T-helper 1 cell treated with Interleukin-12 subunit alpha and Interleukin-12 subunit beta and Interleukin-4 antibody, amounts not matched to agents 30 μg/mL and 1 μg/mL, for 36 hours (primary cell): Measurements from ENCODE around the gene SCFD2.

ENCODE experiments used
- H3K27ac Mint-ChIP-seq: one replicate; pipeline ENCODE4 v1.8.0; 2021; ENCODE audit warnings: mild to moderate bottlenecking, mixed read lengths
- H3K27me3 Mint-ChIP-seq: one replicate; pipeline ENCODE4 v1.8.0; 2021; ENCODE audit warnings: low read depth, mixed read lengths
- H3K36me3 Mint-ChIP-seq: one replicate; pipeline ENCODE4 v1.8.0; 2021; ENCODE audit warnings: low read depth, mixed read lengths
- H3K4me1 Mint-ChIP-seq: one replicate; pipeline ENCODE4 v1.8.0; 2021; ENCODE audit warnings: low read depth, mixed read lengths
- H3K4me3 Mint-ChIP-seq: one replicate; pipeline ENCODE4 v1.8.0; 2021; ENCODE audit warnings: mild to moderate bottlenecking, moderate library complexity, mixed read lengths
- H3K9me3 Mint-ChIP-seq: one replicate; pipeline ENCODE4 v1.8.0; 2021; ENCODE audit warnings: mixed read lengths

Gene SCFD2

DNA sequence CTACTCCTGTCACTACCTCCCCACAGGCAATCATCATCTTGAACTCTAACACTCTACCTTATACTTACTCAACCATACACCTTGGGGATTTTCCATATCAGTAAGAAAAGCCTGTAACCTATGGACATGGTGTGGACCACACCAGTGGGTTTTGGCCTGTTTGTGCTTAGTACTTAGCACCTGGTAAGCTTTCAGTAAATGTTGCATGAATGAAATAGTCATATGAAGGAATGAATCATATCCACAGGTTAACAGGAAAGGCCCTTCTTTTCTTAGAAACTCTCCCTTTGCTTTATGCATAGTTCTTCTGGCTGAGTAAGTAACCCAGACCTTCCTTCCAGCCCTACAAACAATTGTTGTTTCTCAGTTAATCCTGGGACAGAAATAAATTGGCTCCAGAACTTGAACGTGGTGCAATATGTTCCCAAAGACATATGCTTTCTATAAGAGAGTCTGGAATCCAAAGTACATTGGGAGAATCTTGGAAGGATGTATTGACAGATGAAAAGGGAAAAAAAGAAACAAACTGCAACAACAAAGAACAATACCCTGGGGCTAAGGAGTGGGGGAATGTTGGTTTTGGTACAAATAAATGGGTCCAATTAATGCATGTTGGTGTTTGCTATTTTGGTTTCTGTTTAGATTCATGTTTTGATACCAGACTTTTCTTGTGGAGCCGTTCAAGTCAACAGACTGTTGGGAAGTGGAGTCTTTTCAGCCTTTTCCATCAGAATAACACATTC lies 475.9 kb downstream of the SCFD2 start:
- peaks cover 7% of the 10 kb centered on the region for H3K9me3 Mint-ChIP-seq
- no peaks in the 10 kb centered on the region for H3K27me3 Mint-ChIP-seq
- peaks cover 17% of the 10 kb centered on the region for H3K4me1 Mint-ChIP-seq
- peak overlapping the region; percentile 6 for H3K4me3 Mint-ChIP-seq
- H3K27ac Mint-ChIP-seq: peak overlapping the region; percentile 56
- H3K36me3 Mint-ChIP-seq: peaks cover 6% of the 10 kb centered on the region

DNA sequence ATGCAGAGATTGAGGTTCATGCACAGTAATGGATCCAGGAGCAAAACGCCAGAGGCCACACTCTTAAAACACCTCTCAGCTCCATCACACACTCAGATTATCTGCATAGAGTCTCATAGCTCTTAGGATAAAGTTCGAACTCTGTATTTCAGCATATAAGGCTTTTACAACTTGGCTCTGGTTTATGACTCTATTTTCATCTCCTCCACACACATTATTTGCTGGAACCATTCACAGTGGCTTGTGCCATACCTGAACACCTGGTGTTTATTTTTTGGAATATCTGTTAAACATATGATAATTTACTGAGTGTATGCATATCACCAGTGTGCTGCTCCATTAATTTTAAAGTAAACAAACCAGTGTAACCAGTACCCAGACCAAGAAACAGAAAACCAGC lies 476.5 kb downstream of the SCFD2 start:
- Mint-ChIP-seq H3K9me3 (peaks cover 7% of the 10 kb centered on the region), H3K4me1 (peaks cover 17% of the 10 kb centered on the region), H3K27ac (no peak overlapping the region), H3K27me3 (no peaks in the 10 kb centered on the region), H3K4me3 (no peak overlapping the region), H3K36me3 (peaks cover 6% of the 10 kb centered on the region)

DNA sequence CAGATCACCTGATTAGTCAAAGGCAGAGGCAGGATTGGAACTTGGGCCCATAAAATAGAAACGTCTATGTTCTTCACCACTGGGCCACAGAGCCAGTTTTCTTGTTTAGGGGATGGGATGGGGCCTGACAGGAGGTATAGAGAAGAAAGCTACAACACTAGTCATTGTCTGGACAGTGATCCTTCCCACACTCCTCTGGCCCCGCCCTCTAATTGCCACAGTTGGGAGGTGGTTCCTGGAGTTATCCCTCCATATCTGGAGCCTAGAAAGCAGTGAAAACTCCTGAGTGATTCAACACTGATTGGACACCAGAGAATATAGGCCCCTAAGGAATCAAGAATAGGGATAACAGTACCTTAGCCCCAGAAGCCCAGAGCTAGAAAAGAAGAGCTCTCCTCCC lies 480.9 kb downstream of the SCFD2 start:
- no peak overlapping the region for H3K27ac Mint-ChIP-seq
- peaks cover 7% of the 10 kb centered on the region for H3K9me3 Mint-ChIP-seq
- H3K36me3 Mint-ChIP-seq: peaks cover 9% of the 10 kb centered on the region
- no peak overlapping the region for H3K4me3 Mint-ChIP-seq
- no peaks in the 10 kb centered on the region for H3K27me3 Mint-ChIP-seq
- H3K4me1 Mint-ChIP-seq: peaks cover 13% of the 10 kb centered on the region

DNA sequence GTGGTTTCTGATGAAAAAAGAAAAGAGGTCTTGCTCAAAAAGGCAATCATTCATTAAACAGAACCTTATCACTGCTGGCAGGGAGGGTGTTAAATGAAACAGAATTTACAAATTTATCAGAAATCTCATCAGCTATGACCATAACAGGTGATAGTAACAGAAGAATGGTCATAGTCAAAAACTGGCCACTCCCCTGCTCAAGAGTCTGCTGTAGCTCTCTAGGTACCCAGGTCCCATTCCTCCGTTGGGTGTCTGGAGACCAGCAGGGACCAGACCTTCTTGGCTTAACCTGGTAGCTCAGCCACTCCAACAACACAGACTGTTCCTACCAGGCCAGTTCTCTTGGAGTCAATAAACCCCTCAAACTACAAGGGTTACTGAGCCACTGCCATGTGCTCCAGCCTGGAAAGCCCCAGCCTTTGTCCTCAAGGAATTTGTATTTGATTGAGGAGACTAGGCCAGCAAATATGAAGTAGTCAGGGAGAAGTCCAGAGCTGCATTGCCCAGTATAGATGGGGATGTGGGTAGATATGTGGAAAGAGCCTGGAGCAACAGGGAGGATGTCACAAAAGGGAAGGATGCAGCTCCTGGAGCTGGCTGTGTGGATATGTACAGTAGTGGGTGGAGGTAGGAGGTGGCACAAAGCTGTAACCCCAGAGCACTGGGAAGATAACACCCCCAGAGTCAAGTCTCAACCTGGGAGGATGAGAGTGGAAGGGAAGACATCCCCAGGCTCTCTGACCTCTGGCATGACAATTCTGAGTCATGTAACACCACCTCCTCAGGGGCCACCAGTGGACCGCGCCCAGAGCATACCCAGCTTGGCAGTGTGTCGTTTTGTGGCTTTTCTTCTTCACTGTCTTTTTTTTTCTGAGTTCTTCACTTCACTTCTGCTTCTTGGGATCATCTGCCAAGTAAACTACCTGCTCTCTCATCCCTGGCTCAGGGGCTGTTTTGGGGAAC lies 481.9 kb downstream of the SCFD2 start:
- H3K4me3 Mint-ChIP-seq: no peak overlapping the region
- peaks cover 9% of the 10 kb centered on the region for H3K36me3 Mint-ChIP-seq
- peaks cover 7% of the 10 kb centered on the region for H3K4me1 Mint-ChIP-seq
- H3K9me3 Mint-ChIP-seq: peaks cover 7% of the 10 kb centered on the region
- H3K27ac Mint-ChIP-seq: no peak overlapping the region
- no peaks in the 10 kb centered on the region for H3K27me3 Mint-ChIP-seq

DNA sequence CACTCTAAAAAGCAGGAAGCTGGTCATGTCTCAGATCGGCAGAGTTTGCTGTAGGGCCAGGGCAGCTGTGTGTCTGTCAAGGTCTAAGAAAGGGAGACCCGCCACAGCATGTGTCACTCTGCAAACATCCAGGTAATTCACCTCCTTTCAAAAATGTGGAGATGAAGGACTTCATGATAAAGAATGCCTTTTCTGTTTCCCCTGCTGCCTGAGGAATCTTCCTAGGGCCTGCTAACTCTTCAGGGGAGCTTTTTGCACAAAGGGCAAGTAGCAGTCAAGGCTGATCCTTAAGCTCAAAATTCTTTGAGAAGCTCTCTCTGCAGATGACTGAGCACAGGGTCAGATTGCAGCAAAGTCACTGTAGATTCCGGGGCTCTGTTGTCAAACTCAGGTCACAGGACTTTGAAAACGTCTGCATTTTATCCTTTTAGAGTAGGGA lies 482.7 kb downstream of the SCFD2 start:
- Mint-ChIP-seq H3K36me3 (peaks cover 5% of the 10 kb centered on the region), H3K4me1 (peaks cover 7% of the 10 kb centered on the region), H3K27me3 (no peaks in the 10 kb centered on the region), H3K9me3 (no peaks in the 10 kb centered on the region), H3K4me3 (no peak overlapping the region), H3K27ac (no peak overlapping the region)

DNA sequence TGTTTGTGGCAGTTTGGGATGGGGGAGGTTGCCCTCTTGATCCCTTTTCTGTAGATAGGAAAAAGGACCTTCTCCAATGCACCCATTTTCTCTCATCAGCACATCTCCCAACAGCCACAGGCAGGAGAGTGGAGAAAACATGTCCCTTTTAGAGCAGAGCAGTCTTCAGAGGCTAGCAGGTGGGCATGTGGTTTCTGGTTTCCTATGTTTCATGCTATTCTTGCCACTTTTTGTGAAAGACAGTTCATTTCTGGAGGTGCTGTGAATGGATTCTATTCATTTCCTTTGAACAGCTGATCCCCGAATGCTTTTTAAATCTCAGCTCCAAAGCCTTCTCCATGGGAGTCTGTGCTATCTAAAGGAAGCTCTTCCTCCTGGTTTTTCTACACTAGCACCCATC lies 484.9 kb downstream of the SCFD2 start:
- Mint-ChIP-seq H3K9me3 (no peaks in the 10 kb centered on the region), H3K27ac (no peak overlapping the region), H3K4me1 (peaks cover 8% of the 10 kb centered on the region), H3K4me3 (no peak overlapping the region), H3K36me3 (peaks cover 2% of the 10 kb centered on the region), H3K27me3 (no peaks in the 10 kb centered on the region)

DNA sequence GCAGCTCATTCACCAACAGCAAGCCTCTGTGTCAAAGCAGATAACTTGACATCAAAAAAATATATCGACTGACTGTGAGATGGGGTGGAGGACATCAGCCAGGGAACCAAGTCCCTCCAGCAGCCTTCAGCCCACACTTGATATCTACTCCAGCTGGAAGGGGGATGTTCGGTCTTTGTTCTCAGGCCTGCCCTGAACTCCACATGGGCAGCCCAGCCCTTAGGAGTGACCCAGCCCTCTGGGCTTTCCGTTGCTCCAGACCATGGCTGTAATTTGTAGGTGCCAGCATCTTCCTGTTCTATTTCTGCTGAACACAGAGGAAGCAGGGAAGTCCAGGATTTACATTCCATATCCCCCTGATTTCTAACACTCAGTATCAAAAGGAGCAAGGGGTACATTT lies 486.4 kb downstream of the SCFD2 start:
- H3K9me3 Mint-ChIP-seq: no peaks in the 10 kb centered on the region
- H3K27ac Mint-ChIP-seq: no peak overlapping the region
- H3K27me3 Mint-ChIP-seq: no peaks in the 10 kb centered on the region
- peaks cover 2% of the 10 kb centered on the region for H3K36me3 Mint-ChIP-seq
- H3K4me1 Mint-ChIP-seq: peaks cover 9% of the 10 kb centered on the region
- H3K4me3 Mint-ChIP-seq: no peak overlapping the region

DNA sequence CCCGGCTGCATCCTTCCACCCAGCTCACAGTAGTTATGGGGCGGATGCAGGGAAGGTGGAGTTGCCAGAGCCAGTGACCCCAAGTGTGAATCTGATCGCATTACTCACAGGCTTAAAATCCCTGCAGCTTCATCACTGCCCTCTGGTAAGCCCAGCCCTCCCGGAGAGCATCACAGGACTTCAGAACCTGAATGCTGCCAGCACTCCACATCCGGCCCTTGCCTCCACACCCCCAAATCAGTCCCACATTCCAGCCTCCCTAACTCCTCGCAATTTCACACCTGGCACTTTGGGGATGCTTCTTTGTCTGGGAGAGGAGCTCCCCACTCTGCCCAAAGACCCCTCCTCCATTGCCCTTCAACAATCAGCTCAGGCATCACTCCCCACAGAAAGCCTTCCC lies 488.2 kb downstream of the SCFD2 start:
- H3K27me3 Mint-ChIP-seq: no peaks in the 10 kb centered on the region
- no peak overlapping the region for H3K4me3 Mint-ChIP-seq
- no peak overlapping the region for H3K27ac Mint-ChIP-seq
- H3K4me1 Mint-ChIP-seq: peaks cover 9% of the 10 kb centered on the region
- peaks cover 2% of the 10 kb centered on the region for H3K36me3 Mint-ChIP-seq
- H3K9me3 Mint-ChIP-seq: no peaks in the 10 kb centered on the region

DNA sequence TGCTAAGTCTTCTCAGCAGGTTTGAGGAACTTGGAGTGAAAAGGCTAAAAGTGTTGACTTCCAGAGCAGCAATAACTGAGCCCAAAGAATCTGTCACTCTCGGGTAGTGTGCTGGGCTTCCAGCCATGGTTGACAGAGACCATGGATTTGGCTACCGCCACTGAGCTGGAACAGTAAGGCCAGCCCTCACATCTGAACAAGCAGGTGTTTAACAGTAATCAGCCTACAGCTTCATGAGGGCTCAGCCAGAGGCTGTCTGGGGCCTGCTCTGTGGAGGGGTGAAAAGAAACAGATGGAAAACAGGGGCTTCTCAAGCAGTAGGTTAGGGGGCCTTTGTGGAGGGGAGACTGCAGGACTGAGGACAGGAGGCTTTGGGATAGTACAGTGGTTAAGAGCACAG lies 488.8 kb downstream of the SCFD2 start:
- no peaks in the 10 kb centered on the region for H3K27me3 Mint-ChIP-seq
- H3K9me3 Mint-ChIP-seq: no peaks in the 10 kb centered on the region
- peaks cover 9% of the 10 kb centered on the region for H3K4me1 Mint-ChIP-seq
- H3K36me3 Mint-ChIP-seq: peaks cover 2% of the 10 kb centered on the region
- no peak overlapping the region for H3K4me3 Mint-ChIP-seq
- no peak overlapping the region for H3K27ac Mint-ChIP-seq

DNA sequence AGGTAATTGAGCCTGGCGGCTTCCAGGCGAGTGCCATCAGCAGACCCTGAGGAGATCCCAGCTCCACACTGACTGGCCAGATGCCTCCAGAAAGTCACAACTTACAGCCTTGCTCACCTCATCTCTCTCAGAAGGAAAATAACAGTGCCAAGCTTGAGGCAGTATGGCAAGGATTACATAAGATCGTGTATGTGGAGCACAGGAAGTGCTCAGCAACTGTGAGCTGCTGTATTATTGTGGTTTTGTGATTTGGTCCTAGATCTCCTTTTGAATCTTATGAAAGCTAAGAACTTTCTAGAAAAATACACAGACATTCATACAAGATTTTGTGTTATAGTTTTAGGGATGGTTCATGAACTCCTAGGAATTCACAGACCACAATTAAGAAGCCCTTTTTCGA lies 489.8 kb downstream of the SCFD2 start:
- Mint-ChIP-seq H3K4me3 (no peak overlapping the region), H3K27ac (peak overlapping the region; percentile 31), H3K36me3 (peaks cover 2% of the 10 kb centered on the region), H3K27me3 (no peaks in the 10 kb centered on the region), H3K9me3 (no peaks in the 10 kb centered on the region), H3K4me1 (peaks cover 3% of the 10 kb centered on the region)

DNA sequence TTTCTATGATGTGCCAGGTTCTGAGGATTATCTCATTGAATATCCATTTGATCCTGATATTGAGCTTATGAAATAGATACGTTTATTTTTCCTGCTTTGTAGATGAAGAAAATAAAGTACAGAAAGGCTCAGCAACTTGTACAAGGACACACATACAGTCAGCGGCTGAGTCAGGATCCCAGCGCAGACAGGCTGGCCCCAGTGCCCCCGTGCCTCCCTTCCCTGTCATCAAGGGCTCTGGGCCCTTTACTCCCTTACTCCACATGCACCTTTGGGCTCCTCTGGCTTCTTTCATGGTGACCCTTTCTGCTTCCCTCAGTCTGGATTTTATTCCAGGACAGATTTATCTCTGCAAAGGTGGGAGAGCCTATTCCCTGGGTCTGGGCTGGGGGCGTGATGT lies 490.9 kb downstream of the SCFD2 start:
- no peaks in the 10 kb centered on the region for H3K9me3 Mint-ChIP-seq
- H3K27me3 Mint-ChIP-seq: no peaks in the 10 kb centered on the region
- H3K36me3 Mint-ChIP-seq: peaks cover 2% of the 10 kb centered on the region
- H3K27ac Mint-ChIP-seq: no peak overlapping the region
- H3K4me3 Mint-ChIP-seq: no peak overlapping the region
- H3K4me1 Mint-ChIP-seq: peaks cover 3% of the 10 kb centered on the region

DNA sequence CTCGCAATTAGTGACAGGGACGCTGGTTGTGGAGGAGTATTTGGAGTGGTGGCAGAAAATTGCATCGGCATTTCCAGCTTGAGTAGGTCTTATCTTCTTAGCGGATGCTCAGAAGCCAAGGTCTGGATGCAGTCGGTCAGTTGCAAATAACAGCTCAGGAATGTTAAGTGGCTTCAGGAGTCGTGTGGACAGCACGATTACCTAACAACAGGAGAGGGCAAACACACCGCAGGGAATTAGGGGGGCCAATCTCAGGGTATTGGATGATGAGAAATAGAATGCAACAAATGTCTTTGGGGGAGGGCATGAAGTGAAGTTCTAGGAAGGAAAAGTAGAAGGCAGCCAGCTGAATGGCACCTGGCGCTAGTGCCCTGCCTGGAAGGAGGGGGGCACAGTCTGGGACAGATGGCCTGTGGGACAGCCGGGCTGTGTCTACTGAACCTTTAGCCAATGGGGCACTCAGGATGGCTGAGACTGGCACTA lies 492.0 kb downstream of the SCFD2 start:
- Mint-ChIP-seq H3K36me3 (peaks cover 2% of the 10 kb centered on the region), H3K27ac (no peak overlapping the region), H3K4me3 (no peak overlapping the region), H3K4me1 (peaks cover 3% of the 10 kb centered on the region), H3K27me3 (no peaks in the 10 kb centered on the region), H3K9me3 (no peaks in the 10 kb centered on the region)

DNA sequence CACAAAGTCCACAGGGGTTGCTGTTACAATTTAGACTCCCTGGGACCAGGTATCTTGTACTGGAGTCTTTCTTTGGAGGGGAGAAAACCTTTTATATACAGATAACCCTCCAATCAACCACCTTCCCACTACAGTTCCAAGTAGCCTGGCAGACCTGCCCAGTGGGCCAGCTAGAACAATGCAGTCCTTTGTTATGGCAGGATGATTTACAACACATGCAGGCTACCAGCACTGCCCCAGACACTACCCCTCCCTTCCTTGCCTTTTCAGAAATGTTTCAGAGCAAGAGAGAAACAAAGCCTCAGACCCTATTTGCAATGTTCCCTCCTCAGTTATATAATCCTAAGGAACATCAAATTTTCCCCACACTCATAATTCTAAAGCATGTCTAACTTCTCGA lies 492.7 kb downstream of the SCFD2 start:
- Mint-ChIP-seq H3K27ac (no peak overlapping the region), H3K4me1 (peaks cover 3% of the 10 kb centered on the region), H3K27me3 (no peaks in the 10 kb centered on the region), H3K36me3 (peaks cover 2% of the 10 kb centered on the region), H3K4me3 (no peak overlapping the region), H3K9me3 (no peaks in the 10 kb centered on the region)

DNA sequence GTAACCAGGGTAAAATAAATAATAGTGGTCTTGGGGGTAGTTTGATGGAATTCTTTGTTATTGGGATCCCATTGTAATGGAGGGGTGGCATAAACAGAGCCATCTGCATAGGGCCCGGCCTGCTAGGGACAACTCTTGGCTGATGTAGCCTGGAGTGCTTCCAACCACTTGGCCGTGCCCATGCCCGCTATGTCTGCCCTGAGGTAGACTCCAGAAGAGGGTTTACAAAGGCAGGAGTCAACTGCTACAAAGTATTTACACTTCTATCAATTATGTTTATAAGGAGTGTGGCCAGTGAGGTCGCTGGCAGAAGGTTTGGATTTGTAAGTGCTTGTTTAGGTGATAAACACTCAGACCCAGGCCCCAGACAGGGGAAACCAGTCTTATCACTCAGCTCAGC lies 495.6 kb downstream of the SCFD2 start:
- no peak overlapping the region for H3K4me3 Mint-ChIP-seq
- no peak overlapping the region for H3K27ac Mint-ChIP-seq
- H3K9me3 Mint-ChIP-seq: no peaks in the 10 kb centered on the region
- peaks cover 2% of the 10 kb centered on the region for H3K36me3 Mint-ChIP-seq
- H3K4me1 Mint-ChIP-seq: no peaks in the 10 kb centered on the region
- H3K27me3 Mint-ChIP-seq: no peaks in the 10 kb centered on the region

DNA sequence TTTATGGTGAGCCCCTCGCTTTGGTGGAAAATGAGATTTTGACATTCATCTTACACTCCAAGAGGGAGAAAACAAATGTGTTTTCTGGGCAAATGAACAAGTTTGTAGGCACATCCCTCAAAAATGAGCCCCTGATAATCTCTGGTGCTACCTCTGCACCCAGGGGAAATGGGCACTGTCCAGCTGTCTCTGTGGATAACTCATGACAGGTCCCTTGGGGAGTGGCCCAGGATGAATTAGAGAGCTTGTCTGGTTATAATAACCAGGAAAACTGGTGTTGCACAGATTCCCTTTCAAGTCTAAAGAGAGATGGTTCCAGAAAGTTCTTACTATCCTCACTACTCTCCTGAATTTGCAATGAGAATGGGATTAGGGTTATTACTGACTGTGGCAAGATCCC lies 496.2 kb downstream of the SCFD2 start:
- Mint-ChIP-seq H3K36me3 (peaks cover 2% of the 10 kb centered on the region), H3K9me3 (no peaks in the 10 kb centered on the region), H3K27me3 (no peaks in the 10 kb centered on the region), H3K4me1 (no peaks in the 10 kb centered on the region), H3K27ac (no peak overlapping the region), H3K4me3 (no peak overlapping the region)
